Vagina (tissue), 2 donors: ENCODE measurements around the gene STAB1. TPM values are rescaled to one million over a fixed set of nuclear protein-coding genes. Genes with fewer than 3 reads are reported as not detected.

Experiments
- DNase-seq, 2 donors: peaks; one replicate each; pipeline ENCODE4 v3.0.0-alpha.2; 2017; ENCODE audit errors: extremely low spot score in 2 of 2
- H3K27ac ChIP-seq: fragments of 200-600 bp; sonication (generic); one replicate; pipeline ENCODE4 v1.5.1; 2019
- H3K27me3 ChIP-seq: fragments of 200-600 bp; sonication (generic); one replicate; pipeline ENCODE4 v1.5.1; 2019
- H3K36me3 ChIP-seq, 2 donors: fragments of 200-600 bp; sonication (generic); one replicate each; pipeline ENCODE4 v1.5.1; 2017 to 2019
- H3K4me1 ChIP-seq: fragments of 200-600 bp; sonication (generic); one replicate; pipeline ENCODE4 v1.5.1; 2019
- H3K4me3 ChIP-seq, 2 donors: fragments of 200-600 bp; sonication (generic); 1 replicate in 1 of 2; 2 replicates in 1 of 2; pipeline ENCODE4 v1.5.1; 2016 to 2019
- H3K9me3 ChIP-seq: fragments of 200-600 bp; sonication (generic); one replicate; pipeline ENCODE4 v1.5.1; 2019
- POLR2A ChIP-seq, 2 donors: fragments of 450-650 bp; IDR thresholded peaks; one replicate each; pipeline ENCODE4 v1.6.1; 2017; ENCODE audit warnings: antibody characterized with exemption in 2 of 2, mild to moderate bottlenecking in 2 of 2, moderate library complexity in 2 of 2
- POLR2AphosphoS5 ChIP-seq, 2 donors: sonication (generic); formaldehyde crosslinking; IDR thresholded peaks; one replicate each; pipeline ENCODE4 v1.9.0; 2017; ENCODE audit warnings: antibody characterized with exemption in 2 of 2, mild to moderate bottlenecking in 2 of 2, low read depth in 1 of 2; ENCODE audit not compliant: insufficient read depth in 1 of 2
- intact Hi-C: fragments of 100-400 bp; cut with DNase I; formaldehyde crosslinking; loops from one replicate; pipeline ENCODE4 v1.15.1; 2023
- total RNA-seq: library from RNA; depleted of rRNA; stranded (reverse); fragments of >200 nt; gene quantifications from one replicate; pipeline ENCODE4 v1.2.3, GENCODE V29; 2016
- TF ChIP-seq, protein P1 (sequence below), 3 experiments: fragments of 450-650 bp in 2 of 3; fragments of 200-600 bp in 1 of 3; sonication (generic) in 1 of 3; IDR thresholded peaks; one replicate each; pipeline ENCODE4 v1.5.1; 2017 to 2019; ENCODE audit warnings: antibody characterized with exemption in 3 of 3, mild to moderate bottlenecking in 2 of 3, moderate library complexity in 2 of 3

Gene STAB1
- total RNA-seq, 1 donor from 2014 or later, result 124 TPM

GRCh38 chr3:52554026-52554755 is 59.1 kb downstream of the STAB1 start:
- Histone ChIP-seq H3K9me3 (no peaks in the 10 kb centered on the region), H3K36me3 (peaks cover 0 to 57% of the 10 kb centered on the region in 2 donors), H3K27ac (no peak overlapping the region), H3K4me3 (no peak overlapping the region), H3K27me3 (no peaks in the 10 kb centered on the region), H3K4me1 (no peaks in the 10 kb centered on the region)
- intact Hi-C loops, result no loop called here
- TF ChIP-seq POLR2AphosphoS5 (IDR thresholded peaks at IDR 0.05; ENCODE audit: insufficient read depth in 1 of 2, low read depth in 1 of 2) (no peak), POLR2A (IDR thresholded peaks at IDR 0.05) (no peak)
- TF ChIP-seq, protein P1, sequence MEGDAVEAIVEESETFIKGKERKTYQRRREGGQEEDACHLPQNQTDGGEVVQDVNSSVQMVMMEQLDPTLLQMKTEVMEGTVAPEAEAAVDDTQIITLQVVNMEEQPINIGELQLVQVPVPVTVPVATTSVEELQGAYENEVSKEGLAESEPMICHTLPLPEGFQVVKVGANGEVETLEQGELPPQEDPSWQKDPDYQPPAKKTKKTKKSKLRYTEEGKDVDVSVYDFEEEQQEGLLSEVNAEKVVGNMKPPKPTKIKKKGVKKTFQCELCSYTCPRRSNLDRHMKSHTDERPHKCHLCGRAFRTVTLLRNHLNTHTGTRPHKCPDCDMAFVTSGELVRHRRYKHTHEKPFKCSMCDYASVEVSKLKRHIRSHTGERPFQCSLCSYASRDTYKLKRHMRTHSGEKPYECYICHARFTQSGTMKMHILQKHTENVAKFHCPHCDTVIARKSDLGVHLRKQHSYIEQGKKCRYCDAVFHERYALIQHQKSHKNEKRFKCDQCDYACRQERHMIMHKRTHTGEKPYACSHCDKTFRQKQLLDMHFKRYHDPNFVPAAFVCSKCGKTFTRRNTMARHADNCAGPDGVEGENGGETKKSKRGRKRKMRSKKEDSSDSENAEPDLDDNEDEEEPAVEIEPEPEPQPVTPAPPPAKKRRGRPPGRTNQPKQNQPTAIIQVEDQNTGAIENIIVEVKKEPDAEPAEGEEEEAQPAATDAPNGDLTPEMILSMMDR (IDR thresholded peaks at IDR 0.05), result no peak
- no peak for DNase-seq

- Histone ChIP-seq H3K27ac (no peak overlapping the region), H3K4me3 (no peak overlapping the region), H3K27me3 (no peaks in the 10 kb centered on the region), H3K36me3 (peaks cover 0 to 50% of the 10 kb centered on the region in 2 donors), H3K4me1 (no peaks in the 10 kb centered on the region), H3K9me3 (no peaks in the 10 kb centered on the region)
- intact Hi-C loops, result no loop called here
- TF ChIP-seq, protein P1 (IDR thresholded peaks at IDR 0.05), result no peak
- no peak for TF ChIP-seq POLR2AphosphoS5 (IDR thresholded peaks at IDR 0.05; ENCODE audit: insufficient read depth in 1 of 2, low read depth in 1 of 2)
- no peak for TF ChIP-seq POLR2A (IDR thresholded peaks at IDR 0.05)
- no peak for DNase-seq
These were observed 59.9 kb downstream of the STAB1 start for GRCh38 chr3:52555056-52555455.

- intact Hi-C loops, result no loop called here
- DNase-seq, result no peak
- no peak for TF ChIP-seq POLR2A (IDR thresholded peaks at IDR 0.05)
- TF ChIP-seq, protein P1 (IDR thresholded peaks at IDR 0.05), result no peak
- no peak for TF ChIP-seq POLR2AphosphoS5 (IDR thresholded peaks at IDR 0.05; ENCODE audit: insufficient read depth in 1 of 2, low read depth in 1 of 2)
- H3K4me1 ChIP-seq, result no peaks in the 10 kb centered on the region
- H3K27ac ChIP-seq, result no peak overlapping the region
- H3K27me3 ChIP-seq, result no peaks in the 10 kb centered on the region
- H3K9me3 ChIP-seq, result no peaks in the 10 kb centered on the region
- no peak overlapping the region for H3K4me3 ChIP-seq
- peaks cover 0 to 58% of the 10 kb centered on the region in 2 donors for H3K36me3 ChIP-seq
These were observed 62.1 kb downstream of the STAB1 start for GRCh38 chr3:52557011-52557960.

DNA sequence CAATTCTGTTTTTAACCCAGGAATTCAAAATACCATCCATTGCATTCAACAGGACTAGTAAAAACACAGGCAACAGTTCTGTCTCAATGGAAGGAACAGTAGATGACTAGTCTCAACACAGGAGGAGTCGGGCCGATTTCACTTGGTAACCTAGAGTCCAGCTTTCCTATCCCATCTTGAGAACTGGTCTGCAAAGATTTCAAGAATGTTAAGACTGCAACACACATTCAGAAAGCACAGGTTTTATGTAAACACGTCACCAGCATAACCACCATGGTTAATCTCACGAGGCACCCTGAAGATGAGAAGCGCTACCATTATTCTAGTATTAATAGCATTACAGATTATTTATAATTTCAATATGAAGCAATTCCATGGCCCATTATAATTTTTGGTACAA is 63.3 kb downstream of the STAB1 start:
- DNase-seq, result no peak
- H3K9me3 ChIP-seq, result no peaks in the 10 kb centered on the region
- no peak overlapping the region for H3K4me3 ChIP-seq
- H3K27ac ChIP-seq, result no peak overlapping the region
- H3K27me3 ChIP-seq, result no peaks in the 10 kb centered on the region
- peaks cover 0 to 67% of the 10 kb centered on the region in 2 donors for H3K36me3 ChIP-seq
- intact Hi-C loops, result no loop called here
- no peak for TF ChIP-seq POLR2A (IDR thresholded peaks at IDR 0.05)
- TF ChIP-seq, protein P1 (IDR thresholded peaks at IDR 0.05), result no peak
- no peak for TF ChIP-seq POLR2AphosphoS5 (IDR thresholded peaks at IDR 0.05; ENCODE audit: insufficient read depth in 1 of 2, low read depth in 1 of 2)
- no peaks in the 10 kb centered on the region for H3K4me1 ChIP-seq
